Activated CD4-positive, alpha-beta T cell treated with anti-CD3 and anti-CD28 coated beads, Interleukin-2, Interleukin-6, amounts not matched to agents 100 ng/mL and 50 ng/mL, durations not matched to agents 16 hours and 8 hours (primary cell): ENCODE data around the gene CCDC13.

Experiments used
- DNase-seq: peaks from one replicate; pipeline ENCODE4 v3.0.0-alpha.2; 2020

CCDC13 gene

DNA sequence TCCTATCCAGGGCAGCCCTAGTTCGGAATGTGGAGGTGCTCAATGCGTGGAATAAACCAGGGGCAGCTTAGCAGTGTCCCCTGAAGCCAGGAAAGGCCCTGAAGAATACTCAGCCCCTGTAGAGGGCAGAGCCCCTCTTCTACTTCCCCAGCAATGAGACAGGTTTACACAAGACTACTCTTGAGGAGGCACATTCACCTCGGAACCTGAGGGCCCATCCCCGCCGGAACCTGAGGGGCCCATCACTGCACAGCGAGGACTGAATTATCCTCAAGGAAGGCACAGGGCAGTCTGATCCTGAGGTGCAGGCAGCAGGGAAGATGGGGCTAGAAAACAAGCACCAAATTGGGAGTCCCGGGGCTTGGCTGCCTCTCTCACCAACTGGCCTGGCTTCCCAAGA is 22.2 kb downstream of the CCDC13 start:
- no peak for DNase-seq

DNA sequence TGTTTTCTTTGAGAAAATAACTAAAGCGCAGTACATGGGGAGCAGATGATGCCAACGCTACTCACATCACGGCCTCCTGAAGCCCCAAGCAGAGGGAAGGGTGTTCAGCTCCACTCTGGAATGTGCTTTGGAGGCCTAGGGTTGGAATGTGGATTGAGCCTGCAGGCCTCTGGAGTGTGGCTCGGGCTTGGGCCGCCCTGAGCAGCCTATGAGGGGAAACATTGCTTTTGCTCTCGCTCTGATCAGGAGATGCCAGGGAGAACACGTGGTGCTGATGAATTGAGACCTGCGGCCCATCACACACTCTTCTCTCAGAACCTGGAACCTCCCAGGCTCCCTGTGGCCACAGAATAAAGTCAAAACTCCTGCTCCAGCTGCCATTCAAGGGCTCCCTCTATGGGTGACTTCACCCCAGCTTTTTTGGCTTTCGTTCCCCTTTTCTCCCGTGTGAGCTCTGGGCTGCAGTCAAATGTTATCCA is 23.3 kb downstream of the CCDC13 start:
- DNase-seq = peak; percentile 12

DNA sequence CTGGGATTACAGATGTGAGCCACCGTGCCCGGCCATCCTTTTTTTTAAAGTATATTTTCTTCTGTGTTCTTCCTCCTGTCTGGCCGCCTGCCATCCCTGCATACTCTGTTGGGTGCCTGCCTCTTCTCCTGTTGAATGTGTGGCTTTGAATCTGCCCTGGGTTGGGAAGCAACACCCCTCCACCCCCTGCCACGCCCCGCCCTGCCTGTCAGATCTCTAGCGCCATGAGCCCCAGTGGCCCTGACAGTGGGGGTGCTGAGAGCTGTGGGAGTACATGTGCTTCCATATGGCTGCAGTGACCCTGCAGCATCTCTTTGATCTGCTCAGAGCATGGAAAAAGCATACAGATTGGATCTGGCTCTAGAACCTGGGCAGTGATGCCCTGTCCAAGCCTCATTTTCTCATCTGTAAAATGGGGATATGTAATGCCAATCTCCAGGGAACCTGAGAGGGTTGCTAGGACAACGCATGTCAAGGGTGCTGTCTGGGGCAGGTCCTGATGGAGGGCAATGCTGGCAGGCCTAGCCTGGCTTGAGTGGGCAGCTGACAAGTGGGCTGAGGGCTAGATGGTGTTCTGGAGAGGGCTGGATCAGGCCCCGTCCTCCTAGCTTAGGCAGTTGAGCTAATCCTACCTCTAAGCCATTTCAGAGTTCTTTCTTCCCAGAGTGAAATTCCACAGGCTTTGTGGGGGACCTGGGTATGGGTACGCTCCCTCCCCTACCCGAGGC is 23.9 kb downstream of the CCDC13 start:
- DNase-seq = no peak

DNA sequence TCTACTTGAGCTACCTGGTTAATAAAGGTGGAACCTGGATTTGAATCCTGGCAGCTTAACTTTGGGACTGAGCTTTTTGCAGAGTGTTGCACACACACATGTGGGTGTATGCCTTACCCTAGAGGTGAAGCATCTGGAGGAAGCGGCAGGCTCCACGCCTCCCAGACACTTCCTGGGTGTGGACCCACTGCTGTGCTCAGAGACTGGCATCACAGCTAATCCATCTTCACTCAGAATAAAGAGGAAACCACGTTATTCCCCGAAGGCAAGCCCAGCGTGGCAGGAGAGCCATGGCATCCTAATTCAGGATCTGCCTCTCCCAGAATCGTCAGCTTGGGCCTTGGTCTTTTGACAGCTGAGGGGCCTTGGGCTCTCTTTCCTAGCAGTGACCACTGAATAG is 25.5 kb downstream of the CCDC13 start:
- DNase-seq = no peak

DNA sequence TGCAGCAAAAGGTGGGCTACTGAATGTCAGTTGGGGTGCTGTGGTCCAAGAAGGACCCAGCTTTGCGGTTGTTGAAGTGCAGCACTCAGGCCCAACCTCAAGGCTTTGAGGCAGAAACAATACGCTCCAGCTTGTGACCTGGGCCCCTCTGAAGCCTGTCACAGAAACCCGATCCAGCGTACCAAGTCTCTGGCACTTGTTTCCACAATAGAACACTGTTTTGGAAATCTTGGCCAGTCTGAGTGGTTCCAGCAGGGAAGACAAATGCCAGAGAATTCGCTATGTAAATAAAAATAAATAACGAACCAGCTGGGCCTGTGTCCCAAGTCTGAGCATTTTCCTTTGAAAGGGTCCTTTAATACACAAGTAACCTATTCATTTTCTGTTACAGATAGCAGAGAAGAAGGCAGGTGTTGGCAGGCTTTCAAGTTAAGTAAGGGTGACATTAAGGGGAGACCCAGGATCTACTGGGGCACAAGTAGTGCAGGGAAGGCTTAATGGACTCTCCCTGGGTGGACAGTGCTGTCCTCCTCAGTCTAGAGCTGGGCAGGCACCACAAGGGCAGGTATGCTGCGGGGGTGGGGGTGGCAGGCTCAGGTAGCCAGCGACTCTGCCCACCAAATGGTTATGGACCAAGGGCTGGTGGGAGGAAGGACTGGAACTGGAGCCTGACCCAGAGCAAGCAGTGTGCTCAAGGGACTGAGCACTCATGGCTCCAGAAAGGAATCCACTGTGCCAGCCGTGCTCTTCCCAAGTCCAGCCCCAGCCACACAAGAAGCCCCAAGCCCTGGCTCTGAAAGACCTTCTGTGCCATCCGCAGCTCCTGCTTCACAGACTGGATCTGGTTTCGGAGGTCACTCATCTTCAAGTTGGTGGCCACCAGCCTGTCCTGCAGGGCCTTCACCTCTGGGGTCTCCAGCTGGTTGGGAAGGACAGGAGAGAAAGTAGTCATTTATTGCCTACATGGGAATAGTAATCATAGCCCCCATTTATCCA is 26.3 kb downstream of the CCDC13 start:
- DNase-seq = no peak

DNA sequence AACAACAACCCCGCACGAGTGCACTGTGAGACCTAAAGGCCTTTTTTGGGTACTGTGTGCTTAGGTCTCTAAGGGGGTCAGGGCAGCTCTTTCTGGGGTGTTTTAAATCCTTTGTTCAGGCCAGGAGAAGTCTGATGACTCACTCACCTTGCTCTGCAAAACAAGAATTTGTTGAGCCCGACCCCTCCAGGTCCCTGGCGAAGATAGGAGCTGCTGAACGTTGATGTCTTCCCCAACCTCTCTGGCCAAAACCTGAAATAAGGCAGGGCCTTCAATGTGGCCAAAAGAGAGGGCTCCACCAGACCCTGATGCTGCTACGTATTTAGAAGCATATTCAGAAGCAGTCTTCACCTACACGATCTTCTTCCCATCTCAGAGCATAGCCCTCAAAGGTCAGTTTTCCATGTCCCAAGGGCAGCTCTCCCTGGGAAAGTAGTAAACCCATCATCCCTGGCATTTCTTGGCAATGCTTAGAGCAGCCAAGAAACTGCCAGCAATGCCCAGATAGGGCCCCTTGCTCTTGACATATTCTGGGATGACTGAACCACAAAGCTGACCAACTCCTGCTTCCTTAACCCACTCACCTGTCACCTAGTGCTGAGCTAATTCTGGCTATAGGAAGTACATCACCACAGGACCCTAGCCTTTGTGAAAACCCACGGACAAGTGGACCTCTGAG is 27.1 kb downstream of the CCDC13 start:
- DNase-seq = no peak

DNA sequence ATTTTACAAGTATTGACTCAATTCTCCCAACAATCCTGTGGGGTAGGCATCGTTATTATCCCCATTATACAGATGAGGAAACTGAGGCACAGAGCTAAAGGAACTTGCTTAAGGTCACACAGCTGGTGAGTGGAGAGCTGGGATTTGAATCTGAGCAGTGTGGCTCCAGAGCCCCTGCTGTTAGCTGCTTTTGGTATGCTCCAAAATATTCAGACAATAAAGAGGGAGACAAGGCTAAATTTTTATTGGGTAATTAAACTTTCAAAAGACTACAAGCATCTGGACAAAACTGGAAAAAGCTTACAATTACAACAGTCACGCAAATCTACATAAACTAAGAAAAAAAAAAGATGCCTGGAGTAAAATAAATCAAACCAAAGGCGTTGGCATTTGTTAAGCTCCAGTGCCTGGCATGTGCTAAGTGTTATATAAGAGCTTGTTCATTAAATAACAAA is 27.7 kb downstream of the CCDC13 start:
- no peak for DNase-seq

DNA sequence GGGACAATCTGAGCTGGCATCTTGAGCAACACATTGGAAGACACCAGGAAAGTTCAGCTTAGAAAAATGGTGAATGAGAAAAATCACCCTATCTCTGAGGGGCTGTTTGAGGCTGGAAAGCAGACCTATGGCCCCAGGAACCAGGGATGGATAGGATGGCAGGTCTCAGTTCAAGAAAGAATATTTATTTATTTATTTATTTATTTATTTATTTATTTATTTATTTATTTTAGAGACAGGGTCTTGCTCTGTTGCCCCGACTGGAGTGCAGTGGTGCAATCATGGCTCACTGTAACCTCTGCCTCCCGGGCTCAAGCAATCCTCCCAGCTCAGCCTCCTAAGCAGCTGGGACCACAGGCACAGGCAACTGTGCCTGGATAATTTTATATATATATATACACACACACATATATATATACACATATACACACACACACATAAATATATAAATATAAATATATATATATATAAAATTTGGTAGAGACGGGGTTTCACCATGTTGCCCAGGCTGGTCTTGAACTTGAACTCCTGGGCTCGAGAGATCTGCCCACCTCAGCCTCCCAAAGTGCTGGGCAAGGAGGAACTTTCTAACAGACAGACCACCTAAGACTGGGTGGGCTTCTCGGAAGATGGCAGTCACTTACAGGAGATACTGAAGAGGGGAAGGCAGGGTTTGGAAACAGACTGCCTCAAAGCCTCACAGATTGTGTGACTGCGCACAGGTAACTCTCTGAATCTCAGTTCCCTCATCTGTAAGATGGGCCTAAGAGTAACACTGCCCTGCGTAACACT is 29.7 kb downstream of the CCDC13 start:
- DNase-seq = no peak

DNA sequence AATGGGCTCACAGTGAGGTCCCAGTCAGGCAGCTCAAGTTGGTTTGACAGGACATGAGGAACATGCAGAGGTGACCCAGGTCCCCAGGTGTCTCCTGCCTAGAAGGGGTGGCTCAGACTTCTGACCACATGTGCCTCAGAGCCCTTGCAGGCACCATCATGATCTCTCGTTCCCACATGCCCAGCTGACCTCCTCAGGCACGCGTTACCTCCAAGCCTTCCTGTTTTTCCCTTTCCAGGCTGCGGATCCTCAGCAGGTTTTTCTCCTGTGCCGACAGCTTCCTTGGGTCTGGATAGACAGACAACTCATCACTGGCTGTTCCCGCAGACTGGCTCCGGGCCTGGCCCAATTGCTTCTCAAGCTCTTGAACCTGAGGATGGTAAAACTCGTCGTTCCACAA is 30.4 kb downstream of the CCDC13 start:
- no peak for DNase-seq

DNA sequence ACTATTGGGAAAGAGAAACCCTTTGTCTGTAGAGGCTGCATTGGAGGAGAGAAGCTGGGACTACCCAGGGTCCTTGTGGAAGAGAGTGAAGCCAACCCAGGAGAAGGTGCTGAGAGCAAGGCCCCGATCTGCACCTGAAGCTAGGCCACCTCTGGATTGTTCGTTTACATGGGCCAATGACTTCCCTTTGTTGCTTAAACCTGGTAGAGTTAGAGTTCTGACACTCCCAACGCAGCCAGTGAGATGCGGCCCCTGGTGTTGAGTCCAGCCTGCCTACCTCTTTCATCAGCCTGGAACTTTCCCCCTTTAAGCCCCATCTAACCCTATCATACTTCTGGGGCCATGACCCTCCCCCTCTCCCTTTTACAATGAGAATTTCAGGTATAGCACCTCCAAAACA is 30.8 kb downstream of the CCDC13 start:
- no peak for DNase-seq

DNA sequence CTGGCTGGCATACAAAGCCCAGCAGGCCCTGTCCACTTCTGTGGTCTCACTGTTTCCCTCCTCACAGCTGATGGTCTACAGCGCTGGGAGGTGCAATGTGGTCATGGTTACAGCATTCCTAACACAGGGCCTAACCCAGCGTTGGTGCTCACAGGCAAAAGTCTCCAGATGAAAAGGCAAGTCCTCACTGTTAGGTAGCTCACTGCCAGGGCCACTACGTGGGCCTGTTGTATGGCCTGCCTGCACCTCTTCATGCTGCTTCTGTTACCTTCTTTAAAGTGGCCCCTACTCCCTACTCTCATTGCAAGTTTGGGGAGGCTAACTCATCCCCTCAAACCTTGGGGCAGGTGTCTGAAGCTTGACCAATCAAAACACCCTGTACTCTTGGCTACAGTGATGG is 31.3 kb downstream of the CCDC13 start:
- no peak for DNase-seq

DNA sequence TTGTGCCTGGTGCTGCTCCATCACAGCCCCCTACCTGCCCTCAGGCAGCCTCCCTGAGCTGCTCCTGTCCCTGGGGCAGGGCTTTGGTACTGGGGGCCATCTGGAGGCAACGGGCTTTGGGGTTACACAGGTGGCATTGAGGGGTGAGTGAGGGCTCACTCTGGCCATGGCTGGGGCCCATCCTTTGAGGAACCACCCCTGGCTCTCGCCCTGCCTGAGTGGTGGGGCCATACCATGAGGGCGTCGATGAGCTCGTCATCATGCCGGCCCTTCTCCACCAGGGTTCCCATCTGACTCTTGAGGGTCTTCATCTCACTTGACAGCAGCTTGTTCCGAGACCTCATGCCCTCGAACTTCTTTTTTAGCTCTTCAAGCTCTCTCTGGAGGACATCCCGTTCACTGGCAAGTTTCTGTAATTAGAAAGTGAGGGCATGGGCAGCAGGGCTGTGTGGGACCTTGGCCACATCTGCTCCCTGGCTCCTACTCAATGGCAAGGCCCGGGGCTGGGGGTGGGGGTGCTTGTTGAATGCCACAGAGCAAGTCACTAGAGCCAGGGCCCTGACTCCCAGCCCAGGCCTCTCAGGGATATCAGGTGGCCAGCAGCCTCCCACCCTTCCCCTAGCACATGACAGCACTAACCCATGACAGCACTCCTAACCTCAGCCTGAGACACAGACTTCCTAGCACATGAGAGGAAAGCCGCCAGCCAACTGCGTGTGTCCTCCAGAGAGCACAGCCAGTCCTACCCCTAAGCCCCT is 33.5 kb downstream of the CCDC13 start:
- no peak for DNase-seq

DNA sequence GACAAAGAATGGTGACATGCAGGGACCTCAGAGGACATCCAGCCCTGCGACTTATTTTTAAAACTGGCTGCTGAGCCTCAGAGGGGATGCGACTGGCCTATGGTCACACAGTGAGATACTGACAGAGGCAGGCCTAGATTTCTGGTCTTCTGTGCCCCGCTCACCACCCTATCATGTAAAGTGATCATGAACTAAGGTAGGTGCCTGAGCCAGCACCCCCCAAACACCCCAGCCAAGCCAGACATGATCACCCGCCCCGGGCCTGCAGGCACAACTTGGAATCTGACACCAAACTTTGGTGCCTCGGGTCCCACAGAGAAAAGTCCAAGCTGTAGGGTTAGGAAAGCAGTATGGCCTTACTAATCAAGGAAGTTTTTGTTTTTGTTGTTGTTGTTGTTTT is 36.5 kb downstream of the CCDC13 start:
- DNase-seq = no peak

DNA sequence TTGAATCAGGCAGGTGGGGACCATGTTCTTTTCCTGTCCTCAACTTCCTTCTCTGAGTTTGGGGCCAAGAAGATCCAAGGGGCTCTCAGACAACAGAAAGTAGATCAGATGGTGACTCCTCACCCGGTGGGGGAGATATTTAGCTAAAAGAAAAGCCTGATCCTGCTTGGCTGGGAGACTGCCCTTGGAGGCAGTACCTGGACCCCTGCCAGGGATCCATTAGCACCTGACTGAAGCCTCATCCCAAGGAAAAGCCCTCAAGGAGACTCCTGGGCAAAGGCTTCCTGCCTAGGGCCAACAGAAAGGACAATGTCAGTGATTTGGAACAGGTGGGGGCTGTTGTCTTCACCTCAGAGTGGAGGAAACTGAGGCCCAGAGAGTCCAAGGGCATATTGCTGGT is 37.0 kb downstream of the CCDC13 start:
- DNase-seq = no peak

DNA sequence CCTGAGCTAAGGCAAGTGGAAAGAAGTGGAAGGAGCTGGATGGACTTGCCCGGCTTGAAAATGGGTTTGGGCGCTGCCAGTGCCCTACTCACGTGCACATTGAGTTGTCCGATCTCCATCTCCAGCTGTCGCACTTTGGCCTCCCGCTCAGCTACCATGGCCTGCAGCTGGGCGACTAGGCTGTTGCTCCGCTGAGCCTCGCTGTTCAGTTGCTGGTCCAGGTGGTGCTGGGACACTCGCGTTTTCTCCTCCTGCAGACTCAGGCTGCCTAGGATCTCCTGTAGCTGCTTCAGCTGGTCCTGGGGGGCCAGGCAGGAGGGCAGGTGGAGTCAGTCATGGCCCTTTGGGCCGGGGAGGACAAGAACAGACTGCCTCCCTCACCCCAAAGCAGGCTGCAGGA is 37.4 kb downstream of the CCDC13 start:
- DNase-seq = no peak

DNA sequence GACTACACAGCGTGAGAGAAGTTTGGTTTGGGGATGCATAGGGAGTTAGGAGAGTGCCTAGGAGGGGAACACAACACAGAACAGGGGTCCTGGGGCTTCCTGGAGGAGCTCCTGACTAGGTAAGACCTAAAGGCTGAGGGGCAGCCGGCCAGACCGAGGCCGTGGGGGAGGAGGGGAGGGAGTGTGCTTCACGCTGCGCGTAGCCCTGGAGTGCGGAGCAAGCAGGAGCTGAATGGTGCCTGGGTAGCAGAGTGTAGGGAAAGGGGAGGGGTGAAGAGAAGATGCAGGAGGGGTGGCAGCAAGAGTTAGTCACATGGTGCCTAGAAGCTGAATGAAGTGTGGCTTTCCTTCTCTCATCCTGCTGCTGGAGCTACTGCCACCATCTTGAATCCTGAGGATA is 38.0 kb downstream of the CCDC13 start:
- no peak for DNase-seq

DNA sequence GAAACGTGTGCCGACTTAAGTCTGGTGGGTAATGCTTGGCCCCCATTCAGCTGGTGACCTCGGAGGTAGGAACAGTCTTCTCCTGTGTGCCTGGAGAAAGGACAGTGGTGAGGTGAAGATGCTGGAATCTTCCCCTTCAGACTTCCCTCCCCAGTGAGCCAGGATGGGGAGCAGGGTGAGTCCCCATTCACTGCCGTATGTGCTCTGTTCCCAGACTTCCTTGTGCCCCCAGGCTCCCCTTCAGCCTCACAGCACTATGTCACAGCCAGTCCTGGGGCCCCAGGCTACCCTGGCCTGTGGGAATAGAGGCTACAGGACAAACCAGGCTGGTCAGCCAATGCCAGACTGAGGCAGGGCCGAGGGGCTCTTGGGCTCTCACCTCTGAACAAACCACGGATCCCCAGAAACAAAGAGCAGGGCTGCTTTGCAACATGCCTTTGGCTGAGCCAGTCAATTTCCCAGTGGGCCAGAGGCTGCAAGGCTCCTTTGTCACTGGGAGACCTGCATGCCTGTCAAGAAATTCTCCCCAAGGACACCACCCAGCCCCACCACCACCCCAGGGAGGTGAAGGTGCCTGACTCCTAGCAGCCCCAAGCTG is 38.7 kb downstream of the CCDC13 start:
- no peak for DNase-seq

DNA sequence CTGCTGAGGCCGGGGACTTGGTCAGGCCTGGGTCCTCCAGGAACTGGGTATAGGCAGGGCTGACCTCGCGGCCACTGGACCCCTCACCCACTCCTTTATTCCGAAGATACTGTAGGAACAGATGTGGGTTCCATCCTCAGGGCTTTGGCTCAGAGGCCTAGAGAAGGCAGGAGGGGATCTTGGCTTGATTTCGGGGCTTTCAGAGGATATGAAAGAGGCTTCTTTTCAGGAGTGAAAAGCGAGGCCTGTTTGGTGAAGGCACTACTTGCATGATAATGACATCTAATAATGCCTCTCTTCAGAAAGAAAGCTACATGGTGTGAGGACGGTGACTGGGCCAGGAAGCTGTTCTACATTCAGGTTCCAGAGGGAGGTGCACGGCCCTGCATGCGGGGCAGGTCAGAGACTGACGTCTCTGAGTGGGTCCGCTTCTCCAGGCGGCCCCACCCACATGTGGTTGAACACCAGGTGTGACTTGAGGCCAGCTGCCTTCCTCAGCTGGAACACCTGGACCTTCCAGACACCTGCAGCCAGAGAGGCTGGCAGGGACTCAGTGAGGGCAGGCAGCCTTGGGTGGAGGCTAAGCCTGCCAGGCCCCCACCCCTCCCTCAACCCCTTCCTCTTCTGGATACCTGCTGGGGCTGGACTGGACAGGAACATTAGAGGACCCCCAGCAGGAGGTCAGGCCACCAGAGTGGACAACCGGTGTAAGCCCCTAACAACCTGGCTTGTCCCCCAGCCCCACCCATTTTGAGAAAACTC is 39.4 kb downstream of the CCDC13 start:
- no peak for DNase-seq

DNA sequence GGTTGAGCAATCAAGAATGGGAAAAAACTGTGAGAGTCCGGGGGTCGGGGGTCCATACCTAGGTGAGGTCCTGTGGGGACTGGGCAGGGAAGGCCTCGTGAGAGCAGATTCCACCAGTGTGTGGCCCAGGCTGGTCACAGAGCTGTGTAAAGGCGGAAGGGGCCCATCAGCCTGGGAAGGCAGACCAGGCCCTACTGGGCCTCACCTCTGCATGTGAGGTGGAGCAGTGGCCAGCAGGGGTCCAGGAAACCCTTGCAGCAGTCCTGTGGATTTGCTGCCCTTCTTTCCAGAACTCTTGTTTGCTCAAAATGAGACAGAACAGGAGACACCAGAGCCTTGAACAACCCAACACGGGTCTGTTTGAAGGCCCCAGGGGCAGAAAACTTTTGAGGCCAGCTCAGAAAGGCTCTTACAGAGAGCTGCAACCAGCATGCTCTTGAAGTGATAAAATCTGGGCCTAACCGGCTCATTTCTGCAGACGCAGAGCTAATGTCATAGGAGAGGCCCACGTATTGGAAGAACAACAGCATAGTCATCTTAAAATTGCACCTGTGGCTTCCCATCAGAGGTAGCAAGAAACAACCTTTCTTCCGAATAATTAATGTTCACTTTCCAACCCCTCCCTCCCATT is 40.1 kb downstream of the CCDC13 start:
- no peak for DNase-seq
